GM12878 (cell line): ENCODE measurements around the gene EPB41L1. TPM values are rescaled to one million over a fixed set of nuclear protein-coding genes. Genes with fewer than 3 reads are reported as not detected.

ENCODE experiments used
- ATAC-seq: fragments of 200-7000 bp; cut with Tn5 transposase; 3 replicates; pipeline ENCODE4 v1.9.1; 2020; ENCODE audit warnings: mild to moderate bottlenecking, moderate library complexity
- BruUV-seq: library from RNA; stranded (reverse); fragments of 400-500 nt; replicated peaks from 2 replicates; lab custom pipeline; 2021; lab: Mats Ljungman, UMichigan
- CTCF ChIA-PET: fragments of 300-600 bp; sonication (Branson Sonifier 250); formaldehyde crosslinking; extraction: SDS; loops from one replicate; lab custom pipeline; 2021; ENCODE audit warnings: inconsistent platforms; lab: Yijun Ruan, JAX
- POLR2A ChIA-PET: fragments of 350-600 bp; formaldehyde crosslinking; extraction: SDS; loops from one replicate; lab custom pipeline; 2021; ENCODE audit warnings: inconsistent platforms; lab: Charles Lee
- RAD21 ChIA-PET: fragments of 300-600 bp; sonication (Branson Sonifier 250); formaldehyde crosslinking; loops from one replicate; lab custom pipeline; 2023; ENCODE audit warnings: antibody characterized with exemption; ENCODE audit not compliant: unreplicated experiment; lab: Charles Lee
- SMC1A ChIA-PET: fragments of 300-600 bp; sonication (Branson Sonifier 250); formaldehyde crosslinking; loops from one replicate; lab custom pipeline; 2023; ENCODE audit not compliant: unreplicated experiment, uncharacterized antibody; lab: Charles Lee
- DNase-seq: peaks from one replicate; pipeline ENCODE4 v3.0.0-alpha.2; 2011; ENCODE audit warnings: low read depth, low spot score
- FAIRE-seq: peaks from 3 replicates; lab custom pipeline; 2011; peaks lifted over from hg19 to GRCh38; lab: Jason Lieb, UNC
- H2AFZ ChIP-seq: 2 replicates; pipeline ENCODE4 v1.6.0; 2011; ENCODE audit warnings: low read depth, low read length, control low read depth; ENCODE audit not compliant: control insufficient read depth
- H3K27ac ChIP-seq: 2 replicates; pipeline ENCODE4 v1.5.1; 2011; ENCODE audit warnings: control low read depth; ENCODE audit not compliant: control insufficient read depth, insufficient read depth
- H3K27me3 ChIP-seq, 2 experiments: replicated peaks in 1 of 2; 2 replicates each; pipeline versions ENCODE4 v1.6.0 to v1.6.1; 2011; ENCODE audit warnings: low read length in 1 of 2; ENCODE audit not compliant: control insufficient read depth in 2 of 2, insufficient read depth in 2 of 2
- H3K36me3 ChIP-seq, 2 experiments: 2 replicates each; pipeline ENCODE4 v1.5.1; 2011; ENCODE audit warnings: low read length in 1 of 2; ENCODE audit not compliant: control insufficient read depth in 2 of 2, insufficient read depth in 2 of 2
- H3K4me1 ChIP-seq: 2 replicates; pipeline ENCODE4 v1.6.1; 2011; ENCODE audit warnings: mild to moderate bottlenecking, low read length, moderate library complexity, mixed read lengths; ENCODE audit not compliant: control insufficient read depth, insufficient read depth
- H3K4me2 ChIP-seq: 2 replicates; pipeline ENCODE4 v1.6.0; 2011; ENCODE audit warnings: control low read depth; ENCODE audit not compliant: control insufficient read depth, insufficient read depth
- H3K4me3 ChIP-seq: fragments of 200-600 bp; sonication (generic); 2 replicates; pipeline ENCODE4 v1.5.1; 2016
- H3K79me2 ChIP-seq: 2 replicates; pipeline ENCODE4 v1.6.0; 2011; ENCODE audit warnings: low read length; ENCODE audit not compliant: control insufficient read depth, insufficient read depth
- H3K9ac ChIP-seq: 2 replicates; pipeline ENCODE4 v1.8.0; 2011; ENCODE audit warnings: low read length, control low read depth, mixed read lengths; ENCODE audit not compliant: control insufficient read depth, insufficient read depth
- H3K9me3 ChIP-seq: replicated peaks from 3 replicates; pipeline ENCODE4 v1.5.1; 2011; ENCODE audit warnings: mild to moderate bottlenecking, low read length; ENCODE audit not compliant: control insufficient read depth, insufficient read depth
- H4K20me1 ChIP-seq: 2 replicates; pipeline ENCODE4 v1.6.0; 2011; ENCODE audit not compliant: control insufficient read depth, insufficient read depth
- BRCA1 ChIP-seq: IDR thresholded peaks from 2 replicates; pipeline ENCODE4 v1.6.1; 2011; ENCODE audit warnings: low read depth, low read length, improper control_type of control experiment
- GABPA ChIP-seq: IDR thresholded peaks from 2 replicates; pipeline ENCODE4 v1.6.1; 2014; ENCODE audit warnings: antibody characterized with exemption, low read depth, mild to moderate bottlenecking, inconsistent platforms
- IKZF2 ChIP-seq, 2 experiments: fragments of 450-650 bp; IDR thresholded peaks; 2 replicates each; pipeline ENCODE4 v1.6.1; 2017; ENCODE audit warnings: mild to moderate bottlenecking in 2 of 2, moderate library complexity in 2 of 2
- IRF5 ChIP-seq: fragments of 450-650 bp; IDR thresholded peaks from 2 replicates; pipeline ENCODE4 v1.6.1; 2017; ENCODE audit warnings: borderline replicate concordance
- RELB ChIP-seq: fragments of 450-650 bp; IDR thresholded peaks from 2 replicates; pipeline ENCODE4 v1.6.1; 2017; ENCODE audit warnings: low read depth, mild to moderate bottlenecking, moderate library complexity
- ZNF207 ChIP-seq: fragments of 450-650 bp; IDR thresholded peaks from 2 replicates; pipeline ENCODE4 v1.6.1; 2014; ENCODE audit warnings: antibody characterized with exemption, mild to moderate bottlenecking, borderline replicate concordance
- WGBS: methylation state at CpG from one replicate; pipeline ENCODE4 v1.1.6; 2016; ENCODE audit warnings: low lambda C conversion rate; ENCODE audit not compliant: insufficient replicate concordance, insufficient coverage; ENCODE audit errors: missing lambda C conversion rate; 5-methylcytosine and 5-hydroxymethylcytosine counted together
- in situ Hi-C: fragments of 300-500 bp; cut with MboI; formaldehyde crosslinking; loops from 9 replicates; pipeline ENCODE4 v1.14.3; 2018; ENCODE audit warnings: mixed read lengths
- intact Hi-C: fragments of 100-400 bp; cut with micrococcal nuclease; formaldehyde crosslinking; loops from one replicate; pipeline ENCODE4 v1.14.2; 2022; ENCODE audit not compliant: unreplicated experiment
- polyA plus RNA-seq, 11 experiments: library from polyadenylated mRNA; depleted of rRNA in 4 of 11; unstranded in 6 of 11; stranded (reverse) in 5 of 11; fragments of >200 nt; fragmentation: Nextera tagmentation in 4 of 11; fragmentation: Illumina TruSeq in 1 of 11; extraction: Ambion mirVana in 4 of 11; extraction: Trizol in 1 of 11; gene quantifications; 1 replicate in 1 of 11; 2 replicates in 10 of 11; pipeline versions ENCODE4 v1.2.1 to v1.2.3, GENCODE V29; 2011 to 2016; ENCODE audit warnings: inconsistent platforms in 2 of 11, missing spikeins in 2 of 11, low read depth in 1 of 11
- total RNA-seq, 4 experiments: library from RNA; depleted of rRNA in 3 of 4; stranded (reverse); fragments of >200 nt in 3 of 4; fragmentation: Illumina TruSeq in 1 of 4; extraction: Trizol in 1 of 4; gene quantifications; 2 replicates each; pipeline versions ENCODE4 v1.2.1 to v1.2.3, GENCODE V29; 2013 to 2021
- TF ChIP-seq, protein P1 (sequence below): fragments of 450-650 bp; IDR thresholded peaks from 2 replicates; pipeline ENCODE4 v1.6.1; 2016; ENCODE audit warnings: mild to moderate bottlenecking, moderate library complexity, borderline replicate concordance

EPB41L1 gene
- total and polyA plus RNA-seq, 10 of the 15 experiments (the other 5 are each of a cell fraction or from before 2014, with no cell fraction given) = 0.08 to 3.2 (median 0.31) TPM

GRCh38 chr20:36141310-36141709 lies 13.2 kb upstream of the EPB41L1 start:
- Histone ChIP-seq H3K9ac (no peak overlapping the region), H3K36me3 (no peaks in the 10 kb centered on the region), H3K4me3 (no peak overlapping the region), H3K27ac (no peak overlapping the region), H4K20me1 (no peaks in the 10 kb centered on the region), H3K4me1 (peaks cover 19% of the 10 kb centered on the region), H3K27me3 (no peaks in the 10 kb centered on the region), H3K9me3 (no peaks in the 10 kb centered on the region), H3K79me2 (no peaks in the 10 kb centered on the region), H2AFZ (no peak overlapping the region), H3K4me2 (no peak overlapping the region)
- ATAC-seq (no peak), DNase-seq (no peak), FAIRE-seq (no peak)
- no TSS peak for BruUV-seq
- ChIA-PET SMC1A (interaction anchor here (1.1 to 14.0 kb wide), 3 partner anchors 15 to 147 kb away, joined by 3 to 344 read pairs (median 4); no protein-coding TSS in a partner anchor), RAD21 (interaction anchor here (10.7 kb wide), 1 partner anchor 145 kb away, joined by 325 read pairs; no protein-coding TSS in a partner anchor), POLR2A (no interaction called here), CTCF (interaction anchor here (22.3 kb wide), 1 partner anchor 148 kb away, joined by 717 read pairs; no protein-coding TSS in a partner anchor)
- in situ Hi-C loops (no loop called here), intact Hi-C loops (no loop called here)
- TF ChIP-seq BRCA1 = no peak
- TF ChIP-seq ZNF207 = no peak
- TF ChIP-seq GABPA = no peak
- WGBS = 50% methylated on average over 2 of the region's 2 CpGs

GRCh38 chr20:36144336-36144735 lies 10.2 kb upstream of the EPB41L1 start:
- ChIA-PET POLR2A (no interaction called here), RAD21 (interaction anchor here (1.9 to 2.3 kb wide), 3 partner anchors 47 to 151 kb away, joined by 5 to 10 read pairs (median 8); no protein-coding TSS in a partner anchor), SMC1A (interaction anchor here (1.2 to 14.0 kb wide), 2 partner anchors 8 to 150 kb away, joined by 4 to 344 read pairs; no protein-coding TSS in a partner anchor), CTCF (interaction anchor here (0.8 to 22.3 kb wide), 7 partner anchors 8 to 190 kb away, joined by 4 to 717 read pairs (median 10); partner anchors contain the start of gene SCAND1)
- no peak overlapping the region for H3K9ac ChIP-seq
- no peaks in the 10 kb centered on the region for H3K36me3 ChIP-seq
- H3K27me3 ChIP-seq = no peaks in the 10 kb centered on the region
- no peak overlapping the region for H3K4me2 ChIP-seq
- no peak for ATAC-seq
- no peak for FAIRE-seq
- WGBS = 4% methylated on average over 1 of the region's 1 CpG
- peaks cover 19% of the 10 kb centered on the region for H3K4me1 ChIP-seq
- no peak overlapping the region for H3K27ac ChIP-seq
- no peak overlapping the region for H2AFZ ChIP-seq
- H3K4me3 ChIP-seq = no peak overlapping the region
- BruUV-seq = no TSS peak
- no peak for DNase-seq
- no peaks in the 10 kb centered on the region for H3K79me2 ChIP-seq
- intact Hi-C loops (no loop called here), in situ Hi-C loops (no loop called here)
- no peaks in the 10 kb centered on the region for H3K9me3 ChIP-seq
- H4K20me1 ChIP-seq = no peaks in the 10 kb centered on the region
- TF ChIP-seq IRF5 = no peak
- TF ChIP-seq IKZF2 (IDR thresholded peaks at IDR 0.05) = no peak
- TF ChIP-seq, protein P1, sequence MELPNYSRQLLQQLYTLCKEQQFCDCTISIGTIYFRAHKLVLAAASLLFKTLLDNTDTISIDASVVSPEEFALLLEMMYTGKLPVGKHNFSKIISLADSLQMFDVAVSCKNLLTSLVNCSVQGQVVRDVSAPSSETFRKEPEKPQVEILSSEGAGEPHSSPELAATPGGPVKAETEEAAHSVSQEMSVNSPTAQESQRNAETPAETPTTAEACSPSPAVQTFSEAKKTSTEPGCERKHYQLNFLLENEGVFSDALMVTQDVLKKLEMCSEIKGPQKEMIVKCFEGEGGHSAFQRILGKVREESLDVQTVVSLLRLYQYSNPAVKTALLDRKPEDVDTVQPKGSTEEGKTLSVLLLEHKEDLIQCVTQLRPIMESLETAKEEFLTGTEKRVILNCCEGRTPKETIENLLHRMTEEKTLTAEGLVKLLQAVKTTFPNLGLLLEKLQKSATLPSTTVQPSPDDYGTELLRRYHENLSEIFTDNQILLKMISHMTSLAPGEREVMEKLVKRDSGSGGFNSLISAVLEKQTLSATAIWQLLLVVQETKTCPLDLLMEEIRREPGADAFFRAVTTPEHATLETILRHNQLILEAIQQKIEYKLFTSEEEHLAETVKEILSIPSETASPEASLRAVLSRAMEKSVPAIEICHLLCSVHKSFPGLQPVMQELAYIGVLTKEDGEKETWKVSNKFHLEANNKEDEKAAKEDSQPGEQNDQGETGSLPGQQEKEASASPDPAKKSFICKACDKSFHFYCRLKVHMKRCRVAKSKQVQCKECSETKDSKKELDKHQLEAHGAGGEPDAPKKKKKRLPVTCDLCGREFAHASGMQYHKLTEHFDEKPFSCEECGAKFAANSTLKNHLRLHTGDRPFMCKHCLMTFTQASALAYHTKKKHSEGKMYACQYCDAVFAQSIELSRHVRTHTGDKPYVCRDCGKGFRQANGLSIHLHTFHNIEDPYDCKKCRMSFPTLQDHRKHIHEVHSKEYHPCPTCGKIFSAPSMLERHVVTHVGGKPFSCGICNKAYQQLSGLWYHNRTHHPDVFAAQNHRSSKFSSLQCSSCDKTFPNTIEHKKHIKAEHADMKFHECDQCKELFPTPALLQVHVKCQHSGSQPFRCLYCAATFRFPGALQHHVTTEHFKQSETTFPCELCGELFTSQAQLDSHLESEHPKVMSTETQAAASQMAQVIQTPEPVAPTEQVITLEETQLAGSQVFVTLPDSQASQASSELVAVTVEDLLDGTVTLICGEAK = no peak
- TF ChIP-seq ZNF207 = no peak
- no peak for TF ChIP-seq RELB
